Measurements from ENCODE around the gene HINFP.
"Not testable (repeated sequence)": the region's sequence is repeated elsewhere in the genome, so short reads cannot be mapped to it uniquely, and the experiment has no call there.

Gene HINFP

DNA sequence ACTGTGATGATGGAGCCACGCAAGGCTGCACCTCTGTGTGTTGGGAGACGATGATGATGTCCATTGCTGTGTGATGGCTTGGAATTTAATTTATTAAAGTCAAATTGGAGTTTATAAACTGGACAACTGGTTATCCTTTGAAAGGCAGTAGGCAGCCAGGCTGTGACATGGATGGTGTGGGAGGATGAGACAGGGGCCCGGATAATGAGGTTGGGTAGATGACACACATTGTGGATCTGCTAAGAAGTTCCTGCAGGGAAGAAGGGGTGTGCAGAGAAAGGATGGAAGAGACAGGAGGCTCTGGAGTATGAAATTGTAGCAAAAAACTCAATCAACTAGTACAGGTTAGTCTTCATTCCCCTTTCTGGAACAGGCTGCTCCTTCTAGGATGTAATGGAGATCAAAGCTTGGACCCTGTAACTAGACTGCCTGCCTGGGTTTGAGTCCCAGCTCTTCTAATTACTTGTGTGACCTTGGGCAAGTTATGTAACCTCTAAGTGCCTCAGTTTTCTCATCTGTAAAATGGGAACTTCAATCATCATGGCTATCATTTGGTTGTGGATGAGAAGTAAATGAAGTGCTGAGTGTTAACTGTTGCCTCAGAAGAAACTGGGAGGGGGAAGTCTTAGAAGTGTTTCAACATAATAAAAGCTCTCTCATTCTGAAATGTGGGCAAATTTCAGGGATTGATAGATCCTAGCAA lies 4.2 kb upstream of the HINFP start:
- DNase-seq (ENCODE audit: low spot score): no peak

DNA sequence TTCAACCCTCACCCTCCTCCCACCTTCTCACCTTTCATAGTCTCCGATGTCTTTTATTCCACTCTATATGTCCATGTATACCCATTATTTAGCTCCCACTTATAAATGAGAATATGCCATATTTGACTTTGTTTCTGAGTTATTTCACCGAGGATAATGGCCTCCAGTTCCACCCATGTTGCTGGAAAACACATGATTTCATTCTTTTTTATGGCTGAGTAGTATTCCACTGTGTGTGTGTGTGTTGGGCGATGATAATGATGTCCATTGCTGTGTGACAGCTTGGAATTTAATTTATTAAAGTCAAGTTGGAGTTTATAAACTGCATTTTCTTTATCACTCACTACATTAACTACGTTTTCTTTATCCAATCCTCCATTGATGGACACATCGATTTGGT lies 3.2 kb upstream of the HINFP start:
- DNase-seq (ENCODE audit: low spot score): no peak

GRCh38 chr11:119118946-119119345 lies 2.4 kb upstream of the HINFP start:
- DNase-seq (ENCODE audit: low spot score): no peak

DNA sequence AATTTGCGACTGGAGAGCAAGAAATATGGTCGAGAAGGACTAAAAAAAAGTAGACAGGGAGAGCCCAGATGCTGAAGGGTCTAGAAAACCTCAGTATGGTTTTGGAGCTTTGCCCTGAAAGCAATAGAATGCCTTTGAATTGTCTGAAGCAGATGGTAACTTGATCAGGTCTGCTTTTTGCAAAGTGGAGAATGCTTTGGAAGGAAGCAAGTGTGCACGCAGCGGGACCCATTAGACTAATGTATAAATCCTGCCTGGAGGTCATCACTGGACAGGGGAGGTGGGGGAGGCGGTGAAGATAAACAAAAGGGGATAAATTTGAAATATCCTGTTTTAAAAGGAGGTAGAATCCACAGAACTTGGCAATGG lies 757 bp upstream of the HINFP start:
- DNase-seq (ENCODE audit: low spot score): no peak

DNA sequence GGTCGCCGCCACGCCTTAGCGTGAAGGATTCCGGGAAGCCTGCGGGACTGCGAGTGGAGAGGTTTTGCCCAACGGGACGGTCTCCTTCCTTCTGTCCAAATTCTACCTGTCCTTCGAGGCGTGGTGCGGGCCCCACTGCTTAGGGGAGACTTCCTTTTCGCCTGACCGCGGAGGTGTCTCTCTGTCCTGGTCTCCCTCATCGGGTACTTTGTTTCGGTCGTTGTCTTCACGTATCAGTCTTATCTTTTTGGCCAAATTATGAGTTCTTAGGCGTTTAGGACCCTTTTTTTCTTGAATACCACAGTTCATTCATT lies 388 bp downstream of the HINFP start:
- DNase-seq (ENCODE audit: low spot score): no peak

DNA sequence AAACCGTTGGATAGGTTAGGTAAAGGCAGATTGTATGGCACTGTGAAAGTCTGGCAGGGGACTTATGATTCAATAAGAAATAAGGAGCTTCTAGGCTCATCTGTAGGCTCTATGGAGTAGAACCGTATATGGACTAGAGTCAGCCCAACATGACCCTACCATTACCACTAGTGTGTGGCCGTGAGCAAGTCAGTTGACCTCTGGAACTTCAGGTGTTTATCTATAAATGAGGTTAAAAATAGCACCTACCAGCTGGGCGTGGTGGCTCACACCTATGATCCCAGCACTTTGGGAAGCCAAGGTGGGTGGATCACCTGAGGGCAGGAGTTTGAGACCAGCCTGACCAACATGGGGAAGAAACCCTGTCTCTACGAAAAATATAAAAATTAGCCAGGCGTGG lies 4.4 kb downstream of the HINFP start:
- no peak for DNase-seq (ENCODE audit: low spot score)

DNA sequence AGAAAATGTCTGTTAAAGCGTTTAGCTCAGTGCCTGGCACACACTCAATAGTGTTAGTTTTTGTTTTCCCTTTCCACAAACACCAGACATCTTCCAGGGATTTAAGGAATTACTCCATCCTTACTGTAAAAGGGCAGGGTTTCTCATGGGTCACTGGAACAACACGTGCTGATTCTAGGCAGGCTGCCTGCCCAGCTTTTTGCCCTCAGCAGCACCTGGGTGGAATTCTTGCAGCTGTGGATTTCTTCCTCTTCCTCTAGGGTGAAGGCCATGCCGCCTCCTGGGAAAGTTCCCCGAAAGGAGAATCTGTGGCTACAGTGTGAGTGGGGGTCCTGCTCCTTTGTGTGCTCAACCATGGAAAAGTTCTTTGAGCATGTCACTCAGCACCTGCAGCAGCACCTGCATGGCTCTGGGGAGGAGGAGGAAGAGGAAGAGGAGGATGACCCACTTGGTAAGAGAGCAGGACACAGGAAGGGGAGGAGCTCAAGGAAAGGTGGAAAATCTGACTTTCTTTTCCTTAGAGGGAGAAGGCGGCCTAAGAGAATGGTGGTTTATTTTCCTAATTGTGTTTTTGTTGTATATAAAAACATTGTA lies 5.4 kb downstream of the HINFP start:
- DNase-seq (ENCODE audit: low spot score): no peak

GRCh38 chr11:119130662-119131061 lies 9.3 kb downstream of the HINFP start:
- no peak for DNase-seq (ENCODE audit: low spot score)

- no peak for DNase-seq (ENCODE audit: low spot score)
Measured at GRCh38 chr11:119134389-119134978, 13.1 kb downstream of the HINFP start.

DNA sequence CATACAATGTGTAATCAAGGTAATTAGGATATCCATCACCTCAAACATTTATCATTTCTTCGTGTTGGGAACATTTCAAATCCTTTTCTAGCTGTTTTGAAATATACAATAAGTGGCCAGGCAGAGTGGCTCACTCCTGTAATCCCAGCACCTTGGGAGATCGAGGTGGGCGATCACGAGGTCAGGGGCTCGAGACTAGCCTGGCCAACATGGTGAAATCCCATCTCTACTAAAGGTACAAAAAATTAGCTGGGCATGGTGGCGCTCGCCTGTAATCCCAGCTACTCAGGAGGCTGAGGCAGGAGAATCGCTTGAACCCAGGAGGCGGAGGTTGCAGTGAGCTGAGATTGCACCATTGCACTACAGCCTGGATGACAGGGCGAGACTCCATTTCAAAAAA lies 17.9 kb downstream of the HINFP start:
- DNase-seq (ENCODE audit: low spot score): not testable (repeated sequence)

DNA sequence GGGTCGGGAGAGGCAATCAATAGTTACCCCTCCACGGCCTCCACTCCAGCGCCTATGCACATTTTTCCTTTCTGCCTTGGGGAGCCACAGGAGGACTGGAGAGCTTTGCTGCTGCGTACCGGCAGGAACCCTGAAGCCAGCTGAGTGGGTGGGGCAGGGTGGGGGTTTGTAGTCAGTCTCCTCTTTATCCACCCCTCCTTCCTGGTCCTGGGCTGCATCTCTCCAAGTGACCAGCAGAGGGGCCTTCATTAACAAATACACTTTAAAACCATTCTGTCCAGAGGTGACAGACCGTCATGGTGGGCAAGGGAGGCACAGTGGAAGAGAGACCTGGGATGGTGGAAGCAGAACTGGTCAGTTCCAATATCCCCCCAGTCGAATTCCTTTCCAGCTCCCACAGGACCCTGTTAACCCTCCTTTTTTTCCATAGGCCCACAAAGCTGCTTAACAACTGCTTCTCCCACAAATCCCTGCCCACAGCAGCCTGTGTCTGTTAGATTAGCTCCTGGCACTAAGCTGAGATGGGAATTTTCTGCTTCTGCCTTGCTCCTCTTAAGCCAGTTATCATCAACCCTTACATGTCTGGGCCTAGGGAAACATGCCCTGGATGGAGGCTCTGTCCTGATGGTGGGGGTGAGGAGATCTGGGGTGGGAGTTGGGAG lies 23.6 kb downstream of the HINFP start:
- DNase-seq (ENCODE audit: low spot score): no peak

DNA sequence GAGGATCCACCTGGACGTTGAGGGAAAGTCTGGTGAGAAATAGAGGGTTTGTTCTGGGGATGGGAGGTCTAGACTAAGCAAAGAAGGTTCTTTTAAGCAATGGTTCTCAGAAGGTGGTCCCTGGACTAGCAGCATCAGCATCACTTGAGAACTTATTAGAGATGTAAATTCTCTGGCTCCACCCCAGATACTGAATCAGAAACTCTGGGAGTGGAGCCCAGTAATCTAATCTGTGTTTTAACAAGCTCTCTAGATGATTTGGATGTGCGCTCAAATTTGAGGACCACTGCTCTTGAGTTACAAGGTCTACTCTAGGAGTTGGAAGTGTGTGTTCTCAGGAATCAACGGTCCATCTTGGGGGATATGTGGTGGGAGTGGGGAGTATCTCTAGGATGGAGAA lies 24.2 kb downstream of the HINFP start:
- no peak for DNase-seq (ENCODE audit: low spot score)

DNA sequence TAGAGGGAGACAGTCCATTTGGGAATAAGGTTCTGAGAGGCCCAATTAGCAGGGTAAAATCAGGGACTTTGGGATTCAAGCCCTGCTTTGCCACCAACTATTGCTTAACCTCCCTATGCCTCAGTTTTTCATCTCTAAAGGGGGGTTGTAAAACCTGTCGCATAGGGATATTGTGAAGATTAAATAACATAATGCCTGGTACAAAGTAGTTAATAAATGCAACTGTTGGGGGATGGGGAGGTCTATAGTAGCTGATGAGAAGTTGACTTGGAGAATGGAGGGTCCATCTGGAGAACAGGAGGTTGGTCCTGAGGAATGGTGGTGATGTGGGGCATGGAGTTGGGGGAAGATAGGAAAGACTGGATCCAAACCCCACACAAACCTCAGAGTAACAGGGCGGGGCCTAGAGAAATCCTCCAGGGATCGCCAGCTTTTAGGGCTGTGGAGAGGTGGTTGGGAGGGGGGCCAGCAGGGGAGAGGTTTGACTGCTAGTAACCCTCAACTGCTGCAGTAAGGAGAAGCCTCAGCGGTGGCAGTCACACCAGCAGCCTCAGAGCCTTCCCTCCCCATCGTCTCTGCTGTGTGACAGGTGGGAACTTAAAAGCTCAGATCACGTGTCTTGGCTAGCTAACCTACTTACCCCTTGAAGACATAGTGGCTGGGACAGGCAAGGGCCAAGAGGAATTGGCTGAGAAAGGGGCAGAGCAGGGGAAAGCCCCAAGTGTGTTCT lies 26.4 kb downstream of the HINFP start:
- DNase-seq (ENCODE audit: low spot score): no peak

DNA sequence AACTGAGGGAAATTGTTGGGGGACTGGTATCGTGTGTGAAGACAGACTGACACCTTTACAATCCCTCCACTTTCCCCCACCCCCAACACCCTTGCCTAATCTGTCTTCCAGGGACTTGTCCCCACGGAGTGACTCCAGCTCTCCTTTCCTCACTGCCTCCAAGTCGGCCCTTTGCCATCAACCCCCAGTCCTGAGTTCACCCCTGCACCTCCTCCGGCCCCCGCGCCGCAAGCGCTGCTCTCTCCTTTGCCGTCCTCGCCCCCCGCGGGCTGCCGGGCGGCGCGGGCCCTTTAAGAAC lies 27.3 kb downstream of the HINFP start:
- no peak for DNase-seq (ENCODE audit: low spot score)

GRCh38 chr11:119149018-119149785 lies 27.8 kb downstream of the HINFP start, which contains the start of gene ABCG4:
Gene ABCG4 (plus strand): TSS chr11:119149052. CDS start chr11:119149966, 914 bp downstream.
- DNase-seq (ENCODE audit: low spot score): no peak

DNA sequence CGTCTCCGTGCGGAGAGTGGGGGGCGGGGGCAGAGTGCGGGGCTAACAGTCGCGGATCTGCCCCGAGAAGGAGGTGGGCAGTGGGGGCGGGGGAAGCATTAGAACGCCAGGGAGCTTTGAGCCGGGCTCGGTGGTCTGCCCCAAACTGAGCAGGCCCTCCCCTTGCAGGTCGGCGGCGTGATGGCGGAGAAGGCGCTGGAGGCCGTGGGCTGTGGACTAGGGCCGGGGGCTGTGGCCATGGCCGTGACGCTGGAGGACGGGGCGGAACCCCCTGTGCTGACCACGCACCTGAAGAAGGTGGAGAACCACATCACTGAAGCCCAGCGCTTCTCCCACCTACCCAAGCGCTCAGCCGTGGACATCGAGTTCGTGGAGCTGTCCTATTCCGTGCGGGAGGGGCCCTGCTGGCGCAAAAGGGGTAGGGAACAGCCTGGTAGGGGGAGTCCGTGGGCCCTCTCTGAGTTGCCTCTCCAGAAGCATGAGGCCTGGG lies 28.5 kb downstream of the HINFP start:
- no peak for DNase-seq (ENCODE audit: low spot score)

- no peak for DNase-seq (ENCODE audit: low spot score)
Measured at GRCh38 chr11:119152043-119152442, 30.7 kb downstream of the HINFP start.

- no peak for DNase-seq (ENCODE audit: low spot score)
Measured at GRCh38 chr11:119152604-119153003, 31.2 kb downstream of the HINFP start.

DNA sequence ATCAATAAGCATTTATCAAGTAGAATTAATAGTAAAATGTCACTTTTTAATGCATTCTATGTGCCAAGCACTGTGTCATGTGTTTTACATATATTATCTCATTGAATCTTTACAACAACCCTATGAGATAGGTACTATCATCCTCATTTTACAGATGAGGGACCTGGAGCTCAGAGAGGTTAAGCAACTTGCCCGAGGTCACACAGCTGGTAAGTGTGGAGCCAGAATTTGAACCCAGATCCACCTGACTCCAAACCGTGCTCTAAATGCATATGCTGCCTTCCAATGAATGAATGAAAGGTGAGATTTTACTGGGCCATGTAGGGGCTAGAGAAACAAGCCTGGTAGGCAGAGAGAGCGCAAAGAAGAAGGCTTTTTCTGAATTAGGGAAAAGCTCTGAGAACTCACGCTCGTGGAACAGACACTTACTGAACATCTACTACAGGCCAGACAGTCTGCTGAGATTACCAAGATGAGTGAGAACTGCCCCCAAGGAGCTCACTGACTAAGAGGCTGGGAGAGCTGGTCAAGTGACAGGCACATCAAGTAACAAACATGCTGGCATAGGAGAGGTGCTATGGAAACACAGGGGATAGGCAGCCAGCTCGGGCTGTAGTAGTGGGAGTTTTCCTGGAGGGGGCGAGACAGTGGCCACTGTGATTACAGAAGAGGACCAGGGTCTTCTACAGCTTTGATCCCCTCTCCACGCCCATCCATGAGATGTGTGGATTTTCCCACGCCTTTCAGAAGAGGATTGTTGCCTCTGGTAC lies 31.9 kb downstream of the HINFP start:
- DNase-seq (ENCODE audit: low spot score): no peak

GRCh38 chr11:119154178-119154577 lies 32.8 kb downstream of the HINFP start:
- no peak for DNase-seq (ENCODE audit: low spot score)

Data from CD4-positive, alpha-beta T cell treated with Interleukin-6 at 100 ng/mL for 8 hours (primary cell).